SU-DHL-6 (cell line): ENCODE results near the gene JMJD7.

Experiments
- H2AFZ ChIP-seq: fragments of 200-600 bp; sonication (generic); 2 replicates; pipeline ENCODE4 v1.6.1; 2014; ENCODE audit warnings: low read depth, mild to moderate bottlenecking, moderate library complexity, mixed read lengths, antibody characterized with exemption, low read length; ENCODE audit not compliant: severe bottlenecking
- H3F3A ChIP-seq: fragments of 200-600 bp; shearing (Covaris generic); 2 replicates; pipeline ENCODE4 v1.6.0; 2016; ENCODE audit warnings: antibody characterized with exemption, mild to moderate bottlenecking; ENCODE audit not compliant: insufficient read depth
- H3K27ac ChIP-seq: fragments of 200-600 bp; sonication (generic); 2 replicates; pipeline ENCODE4 v1.5.1; 2016; ENCODE audit warnings: low read depth, mild to moderate bottlenecking, low read length, moderate library complexity, mixed read lengths
- H3K27me3 ChIP-seq: fragments of 200-600 bp; sonication (generic), shearing (Covaris generic); 2 replicates; pipeline ENCODE4 v1.6.0; 2014; ENCODE audit warnings: mild to moderate bottlenecking, low read length
- H3K36me3 ChIP-seq: fragments of 200-600 bp; sonication (generic); 2 replicates; pipeline ENCODE4 v1.6.1; 2014; ENCODE audit warnings: mild to moderate bottlenecking, low read length, mixed read lengths
- H3K4me2 ChIP-seq: fragments of 300-600, 200-600 bp; shearing (Covaris generic), sonication (generic); 2 replicates; pipeline ENCODE4 v1.6.0; 2014; ENCODE audit warnings: low read length, low read depth, mild to moderate bottlenecking; ENCODE audit not compliant: poor library complexity, severe bottlenecking
- H3K4me3 ChIP-seq: fragments of 200-600 bp; sonication (generic); 2 replicates; pipeline ENCODE4 v1.5.1; 2014; ENCODE audit warnings: antibody characterized with exemption, low read length, mild to moderate bottlenecking, mixed read lengths; ENCODE audit not compliant: insufficient read depth, poor library complexity, severe bottlenecking
- H3K79me2 ChIP-seq: fragments of 200-600 bp; sonication (generic); 2 replicates; pipeline ENCODE4 v1.6.1; 2014; ENCODE audit warnings: mild to moderate bottlenecking, low read length, moderate library complexity; ENCODE audit not compliant: insufficient read depth
- H3K9ac ChIP-seq: fragments of 200-600 bp; sonication (generic); 2 replicates; pipeline ENCODE4 v1.7.0; 2014; ENCODE audit warnings: mild to moderate bottlenecking, low read length
- H3K9me2 ChIP-seq: fragments of 200-600 bp; sonication (generic); replicated peaks from 2 replicates; pipeline ENCODE4 v1.6.1; 2014; ENCODE audit warnings: low read length; ENCODE audit not compliant: insufficient read depth
- H3K9me3 ChIP-seq: fragments of 200-600 bp; sonication (generic); 2 replicates; pipeline ENCODE4 v1.6.1; 2014; ENCODE audit warnings: low read length, mixed read lengths; ENCODE audit not compliant: insufficient read depth
- H4K20me1 ChIP-seq: fragments of 200-600 bp; sonication (generic); 2 replicates; pipeline ENCODE4 v1.6.1; 2014; ENCODE audit warnings: low read depth, mild to moderate bottlenecking, antibody characterized with exemption, low read length, moderate library complexity, mixed read lengths
- EZH2phosphoT487 ChIP-seq: fragments of 200-600 bp; sonication (generic), shearing (Covaris generic); conservative IDR thresholded peaks from 2 replicates; pipeline ENCODE4 v1.6.1; 2018; ENCODE audit warnings: mild to moderate bottlenecking, antibody characterized with exemption, low read length, moderate library complexity, mixed read lengths
- TF ChIP-seq, protein P1 (sequence below): fragments of 200-600 bp; sonication (generic); IDR thresholded peaks from one replicate; pipeline ENCODE4 v1.5.1; 2017; ENCODE audit warnings: antibody characterized with exemption, mild to moderate bottlenecking, low read length, moderate library complexity; ENCODE audit not compliant: insufficient read depth, poor library complexity, severe bottlenecking

Gene JMJD7

DNA sequence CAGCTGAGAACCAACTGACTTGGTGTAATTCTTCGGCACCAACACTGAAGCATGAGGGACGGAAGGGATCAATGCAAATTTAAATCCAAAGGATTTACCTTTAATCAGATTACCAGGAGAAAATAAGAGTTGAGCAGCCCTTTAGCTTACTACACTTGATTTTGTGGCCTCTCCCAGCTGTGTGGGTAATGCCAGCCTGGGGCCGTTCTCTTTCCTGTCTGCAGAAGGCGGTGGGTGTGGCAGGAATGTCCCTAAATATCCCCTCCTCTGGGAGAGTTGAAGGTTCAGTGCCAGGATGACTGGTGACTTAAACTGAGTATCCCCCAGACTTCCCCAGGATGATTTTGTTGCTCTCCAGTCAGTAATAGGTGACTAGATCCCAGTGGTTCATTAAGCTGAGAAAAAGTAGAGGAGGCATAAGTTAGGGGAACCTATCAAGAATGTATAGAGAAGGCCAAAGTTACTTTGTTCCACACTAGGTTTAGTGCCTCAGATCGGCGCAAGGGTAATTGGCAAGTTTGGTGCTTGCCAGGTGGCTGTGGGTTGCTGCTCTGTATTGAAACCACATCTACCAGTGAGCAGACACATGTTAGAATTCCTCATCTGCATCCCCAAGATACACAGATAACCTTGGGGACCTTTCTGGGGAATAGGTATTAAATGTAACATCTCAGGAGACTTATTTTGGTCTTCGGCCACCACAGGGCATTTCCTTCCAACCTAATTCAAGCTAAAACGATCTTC is 30.5 kb upstream of the JMJD7 start:
- H3K79me2 ChIP-seq: no peaks in the 10 kb centered on the region
- no peak overlapping the region for H3K4me3 ChIP-seq
- H3K27me3 ChIP-seq: no peaks in the 10 kb centered on the region
- no peaks in the 10 kb centered on the region for H4K20me1 ChIP-seq
- no peaks in the 10 kb centered on the region; the same call in 1 of the 2 replicates for H3K9me3 ChIP-seq
- no peak overlapping the region for H3K27ac ChIP-seq
- 0 out of 2 replicates have a peak, but pooled peaks cover 4% of the 10 kb centered on the region for H3K36me3 ChIP-seq
- no peak overlapping the region for H2AFZ ChIP-seq
- no peak overlapping the region for H3K4me2 ChIP-seq
- no peak overlapping the region for H3K9ac ChIP-seq
- TF ChIP-seq EZH2phosphoT487: no peak
- TF ChIP-seq, protein P1, sequence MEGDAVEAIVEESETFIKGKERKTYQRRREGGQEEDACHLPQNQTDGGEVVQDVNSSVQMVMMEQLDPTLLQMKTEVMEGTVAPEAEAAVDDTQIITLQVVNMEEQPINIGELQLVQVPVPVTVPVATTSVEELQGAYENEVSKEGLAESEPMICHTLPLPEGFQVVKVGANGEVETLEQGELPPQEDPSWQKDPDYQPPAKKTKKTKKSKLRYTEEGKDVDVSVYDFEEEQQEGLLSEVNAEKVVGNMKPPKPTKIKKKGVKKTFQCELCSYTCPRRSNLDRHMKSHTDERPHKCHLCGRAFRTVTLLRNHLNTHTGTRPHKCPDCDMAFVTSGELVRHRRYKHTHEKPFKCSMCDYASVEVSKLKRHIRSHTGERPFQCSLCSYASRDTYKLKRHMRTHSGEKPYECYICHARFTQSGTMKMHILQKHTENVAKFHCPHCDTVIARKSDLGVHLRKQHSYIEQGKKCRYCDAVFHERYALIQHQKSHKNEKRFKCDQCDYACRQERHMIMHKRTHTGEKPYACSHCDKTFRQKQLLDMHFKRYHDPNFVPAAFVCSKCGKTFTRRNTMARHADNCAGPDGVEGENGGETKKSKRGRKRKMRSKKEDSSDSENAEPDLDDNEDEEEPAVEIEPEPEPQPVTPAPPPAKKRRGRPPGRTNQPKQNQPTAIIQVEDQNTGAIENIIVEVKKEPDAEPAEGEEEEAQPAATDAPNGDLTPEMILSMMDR: no peak
- H3F3A ChIP-seq: no peaks in the 10 kb centered on the region
- no peaks in the 10 kb centered on the region for H3K9me2 ChIP-seq

DNA sequence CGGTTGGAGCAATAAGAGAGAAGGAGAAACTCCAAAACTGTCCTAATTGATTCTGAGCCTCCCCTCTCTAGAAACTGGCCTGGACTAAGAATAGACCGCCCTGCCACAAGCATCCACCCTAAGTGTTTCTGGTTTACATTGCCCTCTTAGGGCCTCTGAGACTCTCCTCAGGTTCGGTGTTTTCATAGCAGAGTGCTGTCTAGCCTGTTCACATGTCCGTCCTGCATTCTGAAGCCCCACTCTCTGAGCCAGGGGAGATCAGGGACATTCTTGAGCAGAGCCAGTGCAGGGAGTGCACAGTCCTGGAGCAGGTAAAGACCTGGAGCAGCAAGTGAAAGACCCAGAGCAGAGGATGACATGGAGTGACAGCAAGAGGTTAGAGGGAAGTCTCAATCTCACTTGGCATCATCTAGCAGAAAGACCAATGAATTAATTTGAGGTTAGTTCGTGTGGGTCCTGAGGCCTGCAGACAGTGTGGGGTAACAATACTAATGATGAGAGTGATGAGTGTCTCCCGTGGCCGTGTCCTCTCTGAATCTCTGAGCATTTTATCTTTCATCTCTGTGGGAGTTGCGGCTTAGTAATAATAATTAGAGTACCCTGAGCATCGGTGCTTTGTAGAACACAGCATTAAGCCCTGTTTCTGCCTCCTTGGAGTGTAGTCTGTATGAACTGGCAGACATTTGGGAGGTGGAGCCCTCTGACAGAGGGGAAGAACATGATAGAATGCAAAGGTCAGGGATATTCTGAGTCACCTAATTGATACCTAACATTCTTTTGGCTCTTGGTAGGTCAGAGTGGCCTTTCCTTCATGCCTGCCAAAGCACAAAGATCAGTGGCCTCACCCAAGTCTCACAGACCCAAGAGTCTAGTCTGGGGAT is 29.0 kb upstream of the JMJD7 start:
- Histone ChIP-seq H4K20me1 (no peaks in the 10 kb centered on the region), H2AFZ (no peak overlapping the region), H3K27me3 (no peaks in the 10 kb centered on the region), H3F3A (no peaks in the 10 kb centered on the region), H3K4me3 (no peak overlapping the region), H3K4me2 (no peak overlapping the region), H3K36me3 (0 out of 2 replicates have a peak, but pooled peaks cover 4% of the 10 kb centered on the region), H3K9me3 (no peaks in the 10 kb centered on the region; the same call in 1 of the 2 replicates), H3K27ac (no peak overlapping the region), H3K79me2 (no peaks in the 10 kb centered on the region), H3K9me2 (no peaks in the 10 kb centered on the region), H3K9ac (no peak overlapping the region)
- TF ChIP-seq, protein P1: no peak
- no peak for TF ChIP-seq EZH2phosphoT487

DNA sequence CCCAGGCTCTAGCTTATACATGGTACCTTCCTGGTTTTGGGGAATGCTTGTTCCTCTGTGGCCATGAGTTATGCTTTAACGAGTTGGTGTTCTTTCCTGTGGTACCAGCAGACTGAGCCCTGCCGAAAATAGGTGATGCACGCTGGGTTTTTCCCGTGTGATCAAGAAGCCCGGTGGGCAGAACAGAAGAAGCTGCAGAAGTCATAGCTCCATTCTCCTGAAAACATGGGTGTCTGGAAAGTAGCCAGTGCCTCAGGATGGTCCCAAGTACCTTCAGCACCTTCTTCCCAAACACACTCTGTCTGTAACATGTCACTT is 28.4 kb upstream of the JMJD7 start:
- H3F3A ChIP-seq: no peaks in the 10 kb centered on the region
- no peaks in the 10 kb centered on the region for H4K20me1 ChIP-seq
- no peak overlapping the region for H2AFZ ChIP-seq
- no peaks in the 10 kb centered on the region; the same call in 1 of the 2 replicates for H3K9me3 ChIP-seq
- 0 out of 2 replicates have a peak, but pooled peaks cover 4% of the 10 kb centered on the region for H3K36me3 ChIP-seq
- no peak overlapping the region for H3K9ac ChIP-seq
- H3K9me2 ChIP-seq: no peaks in the 10 kb centered on the region
- no peaks in the 10 kb centered on the region for H3K27me3 ChIP-seq
- no peak overlapping the region for H3K27ac ChIP-seq
- H3K79me2 ChIP-seq: no peaks in the 10 kb centered on the region
- H3K4me2 ChIP-seq: no peak overlapping the region
- TF ChIP-seq, protein P1: no peak
- no peak for TF ChIP-seq EZH2phosphoT487
- H3K4me3 ChIP-seq: no peak overlapping the region
